GM23248 (cell line): Measurements from ENCODE around the gene PPDPF. TPM values are rescaled to one million over a fixed set of nuclear protein-coding genes. Genes with fewer than 3 reads are reported as not detected.

Experiments
- DNase-seq: peaks from one replicate; pipeline ENCODE4 v3.0.0-alpha.2; 2015
- H2AFZ ChIP-seq: fragments of 200-600 bp; sonication (generic); 2 replicates; pipeline ENCODE4 v1.6.1; 2016; ENCODE audit warnings: antibody characterized with exemption
- H3F3A ChIP-seq: fragments of 200-600 bp; sonication (generic); 2 replicates; pipeline ENCODE4 v1.6.1; 2016; ENCODE audit warnings: mild to moderate bottlenecking, antibody characterized with exemption, mixed run types; ENCODE audit not compliant: insufficient read depth
- H3K27ac ChIP-seq: fragments of 200-600 bp; sonication (generic); 2 replicates; pipeline ENCODE4 v1.5.1; 2016; ENCODE audit warnings: mild to moderate bottlenecking
- H3K27me3 ChIP-seq: fragments of 200-600 bp; sonication (generic); replicated peaks from 2 replicates; pipeline ENCODE4 v1.6.1; 2016; ENCODE audit warnings: mild to moderate bottlenecking; ENCODE audit not compliant: insufficient read depth
- H3K36me3 ChIP-seq: fragments of 200-600 bp; sonication (generic); 2 replicates; pipeline ENCODE4 v1.6.1; 2016; ENCODE audit warnings: low read depth, mild to moderate bottlenecking
- H3K4me1 ChIP-seq: fragments of 200-600 bp; sonication (generic); 2 replicates; pipeline ENCODE4 v1.6.1; 2016; ENCODE audit warnings: mild to moderate bottlenecking; ENCODE audit not compliant: insufficient read depth
- H3K4me2 ChIP-seq: fragments of 200-600 bp; sonication (generic); one replicate; pipeline ENCODE4 v1.6.1; 2016; ENCODE audit warnings: mild to moderate bottlenecking; ENCODE audit not compliant: unreplicated experiment
- H3K4me3 ChIP-seq: fragments of 200-600 bp; sonication (generic); 2 replicates; pipeline ENCODE4 v1.5.1; 2016; ENCODE audit warnings: mild to moderate bottlenecking
- H3K79me2 ChIP-seq: fragments of 200-600 bp; sonication (generic); 2 replicates; pipeline ENCODE4 v1.6.1; 2016; ENCODE audit warnings: mild to moderate bottlenecking; ENCODE audit not compliant: insufficient read depth
- H3K9ac ChIP-seq: fragments of 200-600 bp; sonication (generic); 2 replicates; pipeline ENCODE4 v1.6.1; 2016; ENCODE audit warnings: mild to moderate bottlenecking
- H3K9me2 ChIP-seq: fragments of 200-600 bp; sonication (generic); 2 replicates; pipeline ENCODE4 v1.6.1; 2016; ENCODE audit warnings: mixed run types, mild to moderate bottlenecking, moderate library complexity; ENCODE audit not compliant: insufficient read depth
- H3K9me3 ChIP-seq: fragments of 200-600 bp; sonication (generic); one replicate; pipeline ENCODE4 v1.6.1; 2017; ENCODE audit warnings: low read depth
- H4K20me1 ChIP-seq: fragments of 200-600 bp; sonication (generic); 2 replicates; pipeline ENCODE4 v1.6.0; 2016; ENCODE audit not compliant: insufficient read depth
- EZH2 ChIP-seq: fragments of 200-600 bp; sonication (generic); IDR thresholded peaks from 2 replicates; pipeline ENCODE4 v1.6.1; 2018; ENCODE audit warnings: antibody characterized with exemption, mild to moderate bottlenecking; ENCODE audit not compliant: insufficient read depth, poor library complexity, severe bottlenecking
- EZH2phosphoT487 ChIP-seq: fragments of 200-600 bp; sonication (generic); IDR thresholded peaks from 2 replicates; pipeline ENCODE4 v1.6.1; 2018; ENCODE audit warnings: antibody characterized with exemption, moderate library complexity, mild to moderate bottlenecking, low read depth; ENCODE audit not compliant: insufficient read depth
- WGBS, 2 experiments: methylation state at CpG; one replicate each; pipeline ENCODE4 v1.1.6; 2015 to 2017; ENCODE audit warnings: low lambda C conversion rate in 2 of 2, low coverage in 1 of 2; ENCODE audit errors: missing lambda C conversion rate in 2 of 2; 5-methylcytosine and 5-hydroxymethylcytosine counted together
- in situ Hi-C: fragments of 300-500 bp; cut with MboI; formaldehyde crosslinking; loops from 2 replicates; pipeline ENCODE4 v1.15.0; 2020
- polyA plus RNA-seq: library from polyadenylated mRNA; unstranded; fragments of >200 nt; fragmentation: Nextera tagmentation; extraction: Ambion mirVana; gene quantifications from 2 replicates; pipeline ENCODE4 v1.2.1, GENCODE V29; 2016
- total RNA-seq: library from RNA; depleted of rRNA; stranded (reverse); fragments of >200 nt; shearing (Covaris generic); gene quantifications from 2 replicates; pipeline ENCODE4 v1.2.3, GENCODE V29; 2014

PPDPF gene
- total and polyA plus RNA-seq, 2 experiments from 2014 or later = 170 to 236 TPM

- H2AFZ ChIP-seq = no peak overlapping the region
- no peaks in the 10 kb centered on the region for H3K4me1 ChIP-seq
- H3K4me2 ChIP-seq = no peak overlapping the region
- no peak overlapping the region for H3K27ac ChIP-seq
- 71 to 76% methylated on average over 24 to 26 of the region's 27 CpGs for WGBS, 2 experiments
- H3K9me3 ChIP-seq = no peaks in the 10 kb centered on the region
- H3K9me2 ChIP-seq = no peaks in the 10 kb centered on the region
- TF ChIP-seq EZH2 = no peak
- no peak for TF ChIP-seq EZH2phosphoT487
- no peak for DNase-seq
- in situ Hi-C loops = no loop called here
- H3K27me3 ChIP-seq = peaks cover 23% of the 10 kb centered on the region
- H3K4me3 ChIP-seq = no peak overlapping the region
- no peaks in the 10 kb centered on the region for H3K36me3 ChIP-seq
- no peaks in the 10 kb centered on the region for H4K20me1 ChIP-seq
- H3F3A ChIP-seq = no peaks in the 10 kb centered on the region
- H3K9ac ChIP-seq = no peak overlapping the region
- H3K79me2 ChIP-seq = no peaks in the 10 kb centered on the region
These were observed 19.4 kb upstream of the PPDPF start for GRCh38 chr20:63500902-63501817.

- no peak for DNase-seq
- Histone ChIP-seq H3K9ac (no peak overlapping the region), H3F3A (no peaks in the 10 kb centered on the region), H4K20me1 (no peaks in the 10 kb centered on the region), H3K4me3 (no peak overlapping the region), H3K9me3 (no peaks in the 10 kb centered on the region), H3K79me2 (no peaks in the 10 kb centered on the region), H3K36me3 (no peaks in the 10 kb centered on the region), H3K27ac (no peak overlapping the region), H3K9me2 (no peaks in the 10 kb centered on the region), H3K4me1 (no peaks in the 10 kb centered on the region), H3K27me3 (peaks cover 23% of the 10 kb centered on the region), H2AFZ (no peak overlapping the region), H3K4me2 (no peak overlapping the region)
- WGBS, 2 experiments = 24 to 32% methylated on average over 20 to 25 of the region's 26 CpGs
- TF ChIP-seq EZH2phosphoT487 = no peak
- no peak for TF ChIP-seq EZH2
- in situ Hi-C loops = no loop called here
These were observed 18.5 kb upstream of the PPDPF start for GRCh38 chr20:63501818-63502670.

GRCh38 chr20:63502671-63503172, 17.8 kb upstream of the PPDPF start:
- Histone ChIP-seq H3K27me3 (peaks cover 20% of the 10 kb centered on the region), H3K4me3 (no peak overlapping the region), H3K79me2 (no peaks in the 10 kb centered on the region), H4K20me1 (no peaks in the 10 kb centered on the region), H3K4me1 (no peaks in the 10 kb centered on the region), H3K27ac (no peak overlapping the region), H3K4me2 (no peak overlapping the region), H3K9me3 (no peaks in the 10 kb centered on the region), H2AFZ (no peak overlapping the region), H3K9me2 (no peaks in the 10 kb centered on the region), H3F3A (no peaks in the 10 kb centered on the region), H3K36me3 (no peaks in the 10 kb centered on the region), H3K9ac (no peak overlapping the region)
- DNase-seq = no peak
- TF ChIP-seq EZH2phosphoT487 (no peak), EZH2 (no peak)
- 42 to 45% methylated on average over 11 to 14 of the region's 15 CpGs for WGBS, 2 experiments
- in situ Hi-C loops = no loop called here

- H3K27ac ChIP-seq = no peak overlapping the region
- H3K9me3 ChIP-seq = no peaks in the 10 kb centered on the region
- no peak for DNase-seq
- in situ Hi-C loops = no loop called here
- no peaks in the 10 kb centered on the region for H3K79me2 ChIP-seq
- WGBS, 2 experiments = 18 to 30% methylated on average over 7 of the region's 7 CpGs
- no peaks in the 10 kb centered on the region for H3K36me3 ChIP-seq
- TF ChIP-seq EZH2phosphoT487 (no peak), EZH2 (no peak)
- H3K4me3 ChIP-seq = no peak overlapping the region
- no peaks in the 10 kb centered on the region for H4K20me1 ChIP-seq
- H3K9ac ChIP-seq = no peak overlapping the region
- H2AFZ ChIP-seq = no peak overlapping the region
- H3K4me2 ChIP-seq = no peak overlapping the region
- peaks cover 14% of the 10 kb centered on the region for H3K27me3 ChIP-seq
- no peaks in the 10 kb centered on the region for H3F3A ChIP-seq
- H3K4me1 ChIP-seq = no peaks in the 10 kb centered on the region
- no peaks in the 10 kb centered on the region for H3K9me2 ChIP-seq
These were observed 17.0 kb upstream of the PPDPF start for GRCh38 chr20:63503524-63503923.
